Placental pericyte (primary cell): Measurements from ENCODE around the gene B4GAT1. TPM values are rescaled to one million over a fixed set of nuclear protein-coding genes. Genes with fewer than 3 reads are reported as not detected.

Experiments used
- small RNA-seq: library from RNA; depleted of rRNA; stranded (forward); fragments of <200 nt; gene quantifications from one replicate; pipeline ENCODE3, GENCODE V24; 2012; ENCODE audit warnings: low replicate concordance
- total RNA-seq: library from RNA; depleted of rRNA; stranded (reverse); fragments of >200 nt; gene quantifications from 2 replicates; pipeline ENCODE4 v1.2.3, GENCODE V29; 2012

B4GAT1 gene
- 28.8 and 30.0 TPM in 2 replicates for total RNA-seq

DNA sequence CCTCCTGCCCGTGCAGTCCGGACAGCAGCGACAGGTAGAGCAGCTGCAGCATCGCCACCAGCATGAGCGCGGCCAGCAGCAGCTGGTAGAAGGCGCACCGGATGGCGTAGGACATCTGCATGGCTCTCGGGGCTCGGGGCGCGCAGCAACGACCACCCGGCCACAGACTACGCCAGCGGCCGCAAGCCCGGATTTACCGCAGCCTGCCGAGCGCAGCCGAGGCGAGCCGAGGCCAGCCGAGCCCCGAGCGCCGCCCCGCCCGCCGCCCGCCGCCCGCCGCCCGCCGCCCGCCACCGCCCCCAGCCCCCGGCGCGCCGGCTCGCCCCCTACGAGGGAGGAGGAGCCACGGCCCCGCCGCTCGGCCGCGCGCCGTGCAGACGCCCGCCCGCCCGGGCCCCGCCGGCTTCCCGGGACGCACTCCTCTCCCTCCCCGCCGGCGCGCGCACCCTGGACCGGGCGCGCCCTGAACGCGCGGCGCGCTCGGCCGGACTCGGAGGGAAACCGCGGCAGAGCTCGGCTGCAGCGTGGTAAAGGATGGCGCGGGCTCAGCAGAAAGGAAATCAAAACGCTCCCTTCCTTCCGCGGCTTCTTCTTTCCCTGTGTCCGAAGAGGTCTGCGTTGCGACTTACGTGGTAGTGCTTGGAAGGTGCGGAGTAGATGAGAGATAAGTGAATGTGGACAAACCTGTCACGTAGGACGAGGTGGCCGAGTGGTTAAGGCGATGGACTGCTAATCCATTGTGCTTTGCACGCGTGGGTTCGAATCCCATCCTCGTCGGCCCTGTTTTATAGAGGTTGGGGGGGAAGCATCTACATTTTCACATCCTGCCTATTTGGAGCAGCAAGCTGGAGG is at the start of gene B4GAT1:
Gene B4GAT1 (minus strand): TSS at position 205 of the 852 bp plus-strand sequence. CDS start 84 bp downstream, at position 121.

DNA sequence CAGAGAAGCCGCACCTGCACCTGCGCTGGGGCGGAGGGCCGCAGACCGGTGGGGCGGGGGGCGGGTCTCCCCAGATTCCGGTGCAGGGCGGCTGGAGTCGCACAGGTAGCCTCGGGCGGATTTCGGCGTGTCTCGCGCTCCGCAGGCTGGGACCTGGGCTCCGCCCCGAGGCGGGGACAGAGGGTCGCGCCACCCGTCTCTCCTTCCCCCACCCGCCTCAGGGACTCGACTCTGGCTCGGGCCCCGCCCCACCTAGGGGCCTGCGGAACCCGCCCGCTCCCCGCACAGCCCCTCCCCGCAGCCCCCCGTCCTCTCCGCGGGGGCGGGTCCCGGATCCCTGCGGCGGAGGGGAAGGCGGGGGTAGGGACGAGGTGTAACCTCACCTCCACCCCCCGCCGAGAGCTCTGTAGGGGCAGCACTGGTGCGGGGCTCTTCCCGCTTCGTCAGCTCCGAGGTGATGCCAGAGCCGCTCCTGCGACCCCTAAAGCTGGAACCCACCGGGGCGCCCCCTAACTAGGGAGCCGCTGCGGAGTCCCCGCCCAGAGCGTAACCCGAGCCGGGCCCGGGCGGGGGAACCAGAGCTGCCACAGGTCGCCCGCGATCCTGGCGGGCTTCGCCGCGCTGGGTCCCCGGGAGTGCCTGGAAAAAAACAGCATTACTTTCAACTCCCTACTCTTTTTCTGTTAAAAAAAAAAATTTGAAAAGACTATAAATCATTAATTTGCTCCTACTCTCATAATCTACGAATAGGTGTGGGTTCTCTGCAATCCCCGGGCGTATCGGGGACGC is 24.4 kb upstream of the B4GAT1 start, which contains the start of gene SLC29A2:
Gene SLC29A2 (minus strand): TSS at position 134 of the 789 bp plus-strand sequence. CDS start 169 bp downstream, outside the sequence.

DNA sequence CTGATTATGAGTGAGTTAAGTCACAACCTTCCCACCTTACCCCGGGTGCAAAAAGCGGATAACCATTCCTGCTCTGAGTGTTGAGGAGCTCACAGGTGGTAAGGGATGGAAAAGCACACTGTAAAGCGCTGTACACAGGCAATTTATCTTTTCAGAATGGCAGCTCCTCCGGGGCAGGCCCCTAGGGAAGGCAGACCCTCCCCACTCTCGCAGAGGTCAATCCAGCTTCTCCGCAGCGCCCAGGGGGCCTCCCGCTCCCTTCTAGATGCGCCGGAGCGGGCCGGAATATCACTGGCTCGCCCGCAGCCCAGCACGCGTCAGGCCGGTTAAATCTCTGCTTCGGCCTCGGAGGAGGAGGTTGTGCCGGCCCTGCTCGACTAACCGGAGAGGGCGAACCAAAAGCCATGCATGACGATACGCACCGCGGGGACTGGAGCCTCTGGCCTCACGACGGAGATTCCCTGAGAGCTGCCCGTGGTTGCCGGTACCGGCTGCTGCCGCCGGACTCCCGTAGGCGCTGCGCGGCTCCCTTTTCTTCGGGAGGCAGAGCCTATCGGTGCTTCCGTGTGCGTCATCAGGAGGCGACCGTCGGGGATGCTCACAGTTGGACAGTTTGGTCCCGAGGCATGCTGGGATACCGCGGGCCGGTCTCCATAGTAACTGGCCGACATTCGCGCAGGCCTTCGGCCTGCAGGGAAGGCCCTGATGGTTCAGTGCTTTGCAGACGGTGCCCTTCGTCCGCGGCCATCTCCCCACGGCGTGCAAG is 2.7 kb downstream of the B4GAT1 start, which contains the start of gene BRMS1:
Gene BRMS1 (minus strand): TSS at position 555 of the 766 bp plus-strand sequence. CDS start 2,870 bp downstream, outside the sequence.

GRCh38 chr11:66336234-66337102 is 11.0 kb downstream of the B4GAT1 start, which contains the start of gene RIN1:
Gene RIN1, minus strand, starts transcription at chr11:66336434. Its CDS starts 32 bp downstream, at chr11:66336402.

DNA sequence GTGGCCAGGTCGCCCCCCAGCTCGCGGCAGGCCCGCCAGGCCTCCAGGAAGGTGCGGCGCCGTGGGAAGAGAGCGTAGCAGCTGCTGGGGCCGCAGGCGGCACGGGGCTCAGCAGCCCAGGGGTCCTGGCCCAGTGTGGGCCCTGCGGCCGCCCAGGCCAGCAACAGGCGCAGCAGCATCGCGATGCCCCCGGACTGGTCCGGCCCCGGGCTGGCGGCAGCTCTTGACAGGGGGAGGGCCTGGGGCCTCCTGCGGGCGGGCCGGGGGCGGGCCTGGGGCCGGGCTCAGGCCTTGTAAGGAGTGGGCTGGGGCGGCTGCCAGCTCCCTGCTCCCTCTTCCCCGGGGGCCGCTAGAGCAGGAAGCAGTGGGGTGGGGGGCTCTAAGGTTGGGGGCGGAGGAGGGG is 30.6 kb downstream of the B4GAT1 start, which contains the start of gene CD248:
Gene CD248 (minus strand): TSS at position 196 of the 403 bp plus-strand sequence. CDS start 17 bp downstream, at position 179.

Small RNA genes lying within 50 kb of the gene (small RNA-seq; reads per million reads assigned to genes)
- gene RF00017 (not detected), gene RNU1-84P (7.7 reads per million, percentile 92 among the genes with 10 or more reads in this experiment)

Other genes with a start within 250 kb of the B4GAT1 start
- gene KLC2, start 89.9 kb downstream of the B4GAT1 start, total RNA-seq, result 26.3 and 33.2 TPM in 2 replicates
- 95.9 and 142 TPM in 2 replicates for gene RAB1B, start 79.0 kb downstream of the B4GAT1 start, total RNA-seq
- not detected in 2 replicates for gene CNIH2, start 69.5 kb downstream of the B4GAT1 start, total RNA-seq
- 154 and 160 TPM in 2 replicates for gene YIF1A, start 58.5 kb downstream of the B4GAT1 start, total RNA-seq
- 0.88 TPM in 1 of 2 replicates, not detected in the other for gene TMEM151A, start 55.7 kb downstream of the B4GAT1 start, total RNA-seq
- gene CD248, start 30.6 kb downstream of the B4GAT1 start, total RNA-seq, result 111 and 123 TPM in 2 replicates
- gene RIN1, start 11.2 kb downstream of the B4GAT1 start, total RNA-seq, result 23.0 and 56.7 TPM in 2 replicates
- gene BRMS1, start 2.5 kb downstream of the B4GAT1 start, total RNA-seq, result 70.5 and 75.3 TPM in 2 replicates
- gene SLC29A2, start 24.1 kb upstream of the B4GAT1 start, total RNA-seq, result 0.29 and 0.44 TPM in 2 replicates
- not detected in 2 replicates for gene NPAS4, start 73.4 kb upstream of the B4GAT1 start, total RNA-seq
- 30.9 and 41.1 TPM in 2 replicates for gene MRPL11, start 91.2 kb upstream of the B4GAT1 start, total RNA-seq
- gene PELI3, start 119.3 kb upstream of the B4GAT1 start, total RNA-seq, result 11.4 and 11.9 TPM in 2 replicates
- gene DPP3, start 132.8 kb upstream of the B4GAT1 start, total RNA-seq, result 41.8 and 61.1 TPM in 2 replicates
- 29.1 and 34.4 TPM in 2 replicates for gene BBS1, start 163.0 kb upstream of the B4GAT1 start, total RNA-seq
- 11.3 and 12.0 TPM in 2 replicates for gene ZDHHC24, start 198.4 kb upstream of the B4GAT1 start, total RNA-seq
- not detected in 2 replicates for gene ACTN3, start 199.3 kb upstream of the B4GAT1 start, total RNA-seq
- gene CTSF, start 221.0 kb upstream of the B4GAT1 start, total RNA-seq, result 12.7 and 19.0 TPM in 2 replicates
- gene CCDC87, start 245.4 kb upstream of the B4GAT1 start, total RNA-seq, result 0.29 and 0.44 TPM in 2 replicates
- 23.6 and 32.2 TPM in 2 replicates for gene CCS, start 245.6 kb upstream of the B4GAT1 start, total RNA-seq